ENCODE measurements around the gene PCDHA8. TPM values are rescaled to one million over a fixed set of nuclear protein-coding genes. Genes with fewer than 3 reads are reported as not detected.
"Not testable (repeated sequence)": the region's sequence is repeated elsewhere in the genome, so short reads cannot be mapped to it uniquely, and the experiment has no call there.

The PCDHA8 gene
- polyA plus RNA-seq, 3 donors: 0.06 TPM; not detected in 1

GRCh38 chr5:140827704-140828361 is 13.2 kb upstream of the PCDHA8 start, which contains the start of gene PCDHA6:
Gene PCDHA6, plus strand, starts transcription at chr5:140827960. Its CDS starts 132 bp downstream, at chr5:140828092.
- DNase-seq (ENCODE audit: low read depth in 3 of 3, low spot score in 2 of 3): no peak

GRCh38 chr5:140828362-140828737 is 12.6 kb upstream of the PCDHA8 start:
- no peak for DNase-seq (ENCODE audit: low read depth in 3 of 3, low spot score in 2 of 3)

- DNase-seq (ENCODE audit: low read depth in 3 of 3, low spot score in 2 of 3): not testable (repeated sequence)
Observed at GRCh38 chr5:140829511-140830501, 11.2 kb upstream of the PCDHA8 start.

GRCh38 chr5:140833993-140834392 is 7.0 kb upstream of the PCDHA8 start, which contains the start of gene PCDHA7:
Gene PCDHA7, plus strand, starts transcription at chr5:140834269. Its CDS starts 115 bp downstream, at chr5:140834384.
- DNase-seq (ENCODE audit: low read depth in 3 of 3, low spot score in 2 of 3): no peak

GRCh38 chr5:140834439-140835008 is 6.5 kb upstream of the PCDHA8 start:
- not testable (repeated sequence) for DNase-seq (ENCODE audit: low read depth in 3 of 3, low spot score in 2 of 3)

GRCh38 chr5:140835622-140836510 is 5.1 kb upstream of the PCDHA8 start:
- no peak for DNase-seq (ENCODE audit: low read depth in 3 of 3, low spot score in 2 of 3)

- no peak for DNase-seq (ENCODE audit: low read depth in 3 of 3, low spot score in 2 of 3)
Observed at GRCh38 chr5:140842798-140843733, 2.1 kb downstream of the PCDHA8 start.

GRCh38 chr5:140848139-140849102 is 7.4 kb downstream of the PCDHA8 start, which contains the start of gene PCDHA9:
Gene PCDHA9, plus strand, starts transcription at chr5:140848382. Its CDS starts 114 bp downstream, at chr5:140848496.
- not testable (repeated sequence) for DNase-seq (ENCODE audit: low read depth in 3 of 3, low spot score in 2 of 3)

- not testable (repeated sequence) for DNase-seq (ENCODE audit: low read depth in 3 of 3, low spot score in 2 of 3)
Observed at GRCh38 chr5:140849831-140850634, 9.0 kb downstream of the PCDHA8 start.

- no peak for DNase-seq (ENCODE audit: low read depth in 3 of 3, low spot score in 2 of 3)
Observed at GRCh38 chr5:140855772-140856674, 15.0 kb downstream of the PCDHA8 start, which contains the start of gene PCDHA10. Gene PCDHA10, plus strand, starts transcription at chr5:140855897. Its CDS starts 152 bp downstream, at chr5:140856049.

GRCh38 chr5:140857177-140857986 is 16.4 kb downstream of the PCDHA8 start:
- DNase-seq (ENCODE audit: low read depth in 3 of 3, low spot score in 2 of 3): no peak

GRCh38 chr5:140857987-140858240 is 16.9 kb downstream of the PCDHA8 start:
- DNase-seq (ENCODE audit: low read depth in 3 of 3, low spot score in 2 of 3): no peak

- no peak for DNase-seq (ENCODE audit: low read depth in 3 of 3, low spot score in 2 of 3)
Observed at GRCh38 chr5:140862441-140863295, 21.7 kb downstream of the PCDHA8 start.
